ENCODE data around the gene USH2A.

The USH2A gene

DNA sequence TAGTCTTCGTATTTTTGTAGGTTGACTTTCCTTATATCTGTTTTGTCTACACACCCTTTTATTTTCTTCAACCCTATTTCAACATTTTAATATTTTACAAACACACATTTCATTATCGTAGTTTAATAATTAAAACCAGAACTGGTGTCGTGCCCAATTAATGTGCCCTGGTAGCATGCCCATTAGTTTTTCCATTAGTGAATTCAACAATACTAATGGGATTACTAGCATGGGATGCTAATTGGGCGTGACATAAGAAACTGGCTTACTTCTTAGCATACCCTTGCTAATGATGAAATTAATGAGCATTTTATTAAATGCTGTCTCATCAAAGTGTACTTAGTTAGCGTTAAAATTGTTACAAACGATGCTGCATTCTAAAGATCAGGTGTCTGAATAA, 332.7 kb downstream of the USH2A start:
- DNase-seq (ENCODE audit: low spot score), result no peak
- H3K9me3 Mint-ChIP-seq, result peaks cover 13% of the 10 kb centered on the region

DNA sequence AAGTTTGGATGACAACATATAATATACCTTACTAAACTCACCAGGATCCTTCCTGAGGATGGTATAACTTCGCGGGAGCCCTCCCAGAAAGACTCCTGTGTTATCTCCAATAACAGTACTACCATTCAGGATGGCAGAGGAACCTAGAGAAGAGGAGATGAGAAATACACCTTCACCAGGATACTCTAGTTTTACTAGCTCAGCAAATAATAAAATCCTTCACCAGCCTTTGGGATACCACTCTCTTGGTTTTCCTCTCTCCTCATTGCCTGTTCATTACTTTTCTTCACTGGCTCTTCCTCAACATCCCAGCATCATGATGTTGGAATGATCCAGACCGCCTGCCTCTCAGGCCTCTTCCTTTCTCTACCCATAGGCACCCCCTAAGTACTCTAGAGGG, 336.6 kb downstream of the USH2A start:
- Mint-ChIP-seq H3K27me3 (ENCODE audit: low read depth) (no peaks in the 10 kb centered on the region), H3K4me1 (ENCODE audit: low read depth) (no peaks in the 10 kb centered on the region)
- no peak for DNase-seq (ENCODE audit: low spot score)

More for the DNA sequence above, 332.7 kb downstream of the USH2A start:
- no peak overlapping the region for H3K4me3 Mint-ChIP-seq
- H3K4me1 Mint-ChIP-seq (ENCODE audit: low read depth), result no peaks in the 10 kb centered on the region
- no peaks in the 10 kb centered on the region for H3K27me3 Mint-ChIP-seq (ENCODE audit: low read depth)
- no peak overlapping the region for H3K27ac Mint-ChIP-seq
- H3K36me3 Mint-ChIP-seq (ENCODE audit: low read depth), result no peaks in the 10 kb centered on the region

DNA sequence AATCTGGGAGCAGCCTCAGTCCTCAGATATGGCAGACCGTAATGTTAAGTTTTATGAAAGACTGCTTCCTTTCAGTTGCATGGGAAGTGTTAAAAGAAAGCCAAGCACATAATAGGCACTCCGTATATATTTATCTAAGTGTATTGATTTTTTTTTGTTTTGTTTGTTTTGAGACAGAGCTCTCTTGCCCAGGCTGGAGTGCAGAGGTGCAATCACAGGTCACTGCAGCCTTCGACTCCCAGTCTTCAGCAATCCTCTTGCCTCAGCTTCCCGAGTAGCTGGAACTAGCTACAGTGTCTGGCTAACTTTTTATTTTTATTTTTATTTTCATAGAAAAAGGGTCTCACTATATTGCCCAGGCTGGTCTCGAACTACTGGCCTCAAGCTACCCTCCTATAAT, 341.8 kb downstream of the USH2A start:
- Mint-ChIP-seq H3K4me1 (ENCODE audit: low read depth) (no peaks in the 10 kb centered on the region), H3K27ac (no peak overlapping the region), H3K36me3 (ENCODE audit: low read depth) (no peaks in the 10 kb centered on the region), H3K4me3 (no peak overlapping the region), H3K9me3 (peaks cover 6% of the 10 kb centered on the region), H3K27me3 (ENCODE audit: low read depth) (no peaks in the 10 kb centered on the region)
- no peak for DNase-seq (ENCODE audit: low spot score)

More for the DNA sequence above, 336.6 kb downstream of the USH2A start:
- Mint-ChIP-seq H3K4me3 (no peak overlapping the region), H3K9me3 (peaks cover 3% of the 10 kb centered on the region), H3K27ac (no peak overlapping the region), H3K36me3 (ENCODE audit: low read depth) (no peaks in the 10 kb centered on the region)

DNA sequence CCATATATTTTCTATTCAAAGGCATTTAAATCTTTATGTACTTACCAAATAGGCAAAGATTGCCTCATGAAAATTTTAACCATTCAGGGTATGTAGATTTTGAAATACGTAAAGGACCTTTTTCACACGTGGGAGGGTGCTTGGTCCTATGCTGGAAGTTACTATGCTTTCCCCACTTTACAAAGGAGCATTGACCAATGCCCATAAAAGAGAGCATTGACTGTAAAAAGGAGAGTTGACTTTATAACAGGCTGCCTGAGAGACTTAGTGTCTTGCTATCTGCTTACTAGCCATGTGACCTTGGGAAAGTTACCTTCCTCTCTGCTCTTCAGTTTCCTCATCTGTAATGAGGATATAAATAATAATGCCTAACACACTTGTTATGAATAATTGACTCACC, 346.5 kb downstream of the USH2A start:
- Mint-ChIP-seq H3K36me3 (ENCODE audit: low read depth) (no peaks in the 10 kb centered on the region), H3K27ac (no peak overlapping the region), H3K4me3 (no peak overlapping the region), H3K27me3 (ENCODE audit: low read depth) (no peaks in the 10 kb centered on the region), H3K9me3 (peaks cover 3% of the 10 kb centered on the region), H3K4me1 (ENCODE audit: low read depth) (no peaks in the 10 kb centered on the region)
- no peak for DNase-seq (ENCODE audit: low spot score)

DNA sequence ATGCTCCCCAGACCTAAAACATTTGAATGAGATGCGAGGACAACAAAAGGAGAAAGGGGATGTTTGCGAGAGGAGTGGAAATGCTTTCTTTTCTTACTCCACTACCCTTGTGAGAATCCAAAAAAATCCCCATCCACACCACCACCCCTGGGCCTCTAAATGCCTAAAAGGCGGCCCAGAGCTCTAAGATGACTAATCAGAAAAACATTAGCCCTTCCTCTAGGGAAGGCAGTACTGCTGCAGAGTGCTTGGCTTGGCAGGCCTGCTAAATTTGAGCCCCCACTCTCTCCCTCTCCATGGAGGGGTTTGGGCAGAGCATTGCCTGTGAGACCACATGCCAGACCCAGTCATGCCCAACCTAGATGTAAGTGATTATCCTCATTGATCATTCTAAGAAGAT, 347.9 kb downstream of the USH2A start:
- H3K4me3 Mint-ChIP-seq, result no peak overlapping the region
- H3K27me3 Mint-ChIP-seq (ENCODE audit: low read depth), result no peaks in the 10 kb centered on the region
- H3K4me1 Mint-ChIP-seq (ENCODE audit: low read depth), result no peaks in the 10 kb centered on the region
- H3K9me3 Mint-ChIP-seq, result peaks cover 1% of the 10 kb centered on the region
- no peaks in the 10 kb centered on the region for H3K36me3 Mint-ChIP-seq (ENCODE audit: low read depth)
- no peak overlapping the region for H3K27ac Mint-ChIP-seq
- DNase-seq (ENCODE audit: low spot score), result no peak

DNA sequence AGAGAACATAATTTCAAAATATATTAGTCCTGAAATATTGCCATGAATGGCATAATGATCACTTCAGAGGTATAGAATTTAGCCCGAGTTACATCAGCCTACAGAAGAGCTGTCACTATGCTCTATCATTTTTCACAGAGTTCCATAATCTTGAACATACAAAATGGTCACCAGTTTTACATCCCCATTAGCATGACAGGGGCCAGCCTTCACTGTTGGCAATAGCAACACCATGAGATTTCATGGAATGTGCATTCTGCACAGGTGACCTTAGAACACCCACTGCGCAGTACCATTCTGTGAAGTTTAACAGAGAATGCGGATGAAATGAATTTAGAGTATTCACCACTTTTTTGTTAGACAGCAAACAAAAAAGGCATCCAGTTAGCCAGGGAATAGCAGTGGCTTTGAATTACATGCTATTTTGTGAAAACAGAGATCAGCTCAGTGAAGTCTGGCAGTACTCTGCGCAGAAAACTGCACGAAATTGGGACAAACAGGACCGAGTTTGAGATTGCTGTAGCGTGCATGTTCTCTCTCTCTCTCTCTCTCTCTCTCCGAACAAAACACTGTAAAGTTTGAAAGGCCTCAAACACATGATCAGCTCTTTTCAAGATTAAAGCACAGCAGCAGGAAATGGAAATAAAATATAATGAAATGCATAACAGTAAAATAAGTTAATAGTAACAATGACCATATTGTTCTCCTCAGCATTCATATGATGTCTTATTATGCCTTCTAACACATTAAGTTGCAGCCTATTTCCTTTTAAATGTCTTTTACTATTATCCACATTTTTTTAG, 349.3 kb downstream of the USH2A start:
- no peaks in the 10 kb centered on the region for H3K27me3 Mint-ChIP-seq (ENCODE audit: low read depth)
- H3K9me3 Mint-ChIP-seq, result no peaks in the 10 kb centered on the region
- H3K27ac Mint-ChIP-seq, result no peak overlapping the region
- H3K36me3 Mint-ChIP-seq (ENCODE audit: low read depth), result no peaks in the 10 kb centered on the region
- H3K4me3 Mint-ChIP-seq, result no peak overlapping the region
- no peak for DNase-seq (ENCODE audit: low spot score)
- H3K4me1 Mint-ChIP-seq (ENCODE audit: low read depth), result no peaks in the 10 kb centered on the region

DNA sequence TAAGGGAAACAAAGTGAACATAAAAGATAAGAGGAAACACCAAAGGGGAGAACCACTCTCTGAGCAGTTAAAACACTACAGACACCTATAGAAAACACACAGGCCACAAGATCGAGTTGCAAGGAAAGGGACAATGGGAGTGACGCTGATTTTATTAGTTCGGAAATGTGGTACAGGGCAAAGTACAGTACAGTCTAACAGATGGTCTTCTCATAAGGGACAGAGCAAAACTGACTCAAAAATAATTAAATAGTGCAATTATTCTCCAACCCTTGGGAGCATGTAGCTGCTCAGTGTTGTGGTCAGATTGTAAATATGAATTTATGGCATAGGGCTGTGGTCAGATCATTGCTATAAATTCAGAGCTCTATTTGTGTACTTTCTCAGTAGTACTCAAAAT, 352.0 kb downstream of the USH2A start:
- Mint-ChIP-seq H3K27me3 (ENCODE audit: low read depth) (no peaks in the 10 kb centered on the region), H3K4me3 (no peak overlapping the region), H3K27ac (no peak overlapping the region), H3K4me1 (ENCODE audit: low read depth) (no peaks in the 10 kb centered on the region), H3K9me3 (peaks cover 8% of the 10 kb centered on the region), H3K36me3 (ENCODE audit: low read depth) (no peaks in the 10 kb centered on the region)
- no peak for DNase-seq (ENCODE audit: low spot score)

DNA sequence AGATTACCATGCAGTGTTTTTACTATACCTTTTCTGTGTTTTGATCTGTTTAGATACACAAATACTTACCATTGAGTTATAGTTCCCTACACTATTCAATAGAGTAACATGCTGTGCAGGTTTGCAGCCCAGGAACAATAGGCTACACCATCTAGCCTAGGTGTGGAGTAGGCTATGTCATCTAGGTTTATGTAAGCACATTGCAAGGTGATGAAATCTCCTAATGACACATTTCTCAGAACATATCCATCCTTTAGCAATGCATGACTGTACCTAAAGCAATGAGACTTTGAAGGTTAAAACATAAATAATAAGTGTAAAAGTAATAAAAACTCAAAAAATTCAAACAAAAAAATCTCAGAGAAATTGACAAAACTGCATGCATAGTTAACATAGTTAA, 358.6 kb downstream of the USH2A start:
- Mint-ChIP-seq H3K27ac (no peak overlapping the region), H3K4me3 (no peak overlapping the region), H3K36me3 (ENCODE audit: low read depth) (no peaks in the 10 kb centered on the region), H3K9me3 (peaks cover 8% of the 10 kb centered on the region), H3K27me3 (ENCODE audit: low read depth) (no peaks in the 10 kb centered on the region), H3K4me1 (ENCODE audit: low read depth) (no peaks in the 10 kb centered on the region)
- DNase-seq (ENCODE audit: low spot score), result no peak

DNA sequence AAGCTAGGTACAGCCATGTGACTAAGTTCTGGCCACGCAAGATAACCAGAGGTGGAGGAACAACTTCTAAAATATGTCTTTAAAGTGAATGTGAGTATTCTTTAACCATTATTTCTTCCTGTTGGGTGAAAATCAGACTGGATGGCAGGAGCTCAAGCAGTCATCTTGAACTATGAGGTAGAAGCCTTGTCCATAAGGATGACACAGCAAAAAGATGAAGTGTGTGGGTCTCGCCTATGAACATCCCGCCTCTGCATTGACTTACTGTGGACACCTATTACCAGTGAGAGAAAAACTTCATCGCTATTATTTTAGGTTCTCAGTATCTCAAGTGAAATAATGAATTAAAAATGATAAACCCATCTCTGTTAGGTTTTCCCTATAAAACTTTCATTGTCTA, 365.3 kb downstream of the USH2A start:
- no peak for DNase-seq (ENCODE audit: low spot score)
- Mint-ChIP-seq H3K27me3 (ENCODE audit: low read depth) (no peaks in the 10 kb centered on the region), H3K4me3 (no peak overlapping the region), H3K27ac (no peak overlapping the region), H3K36me3 (ENCODE audit: low read depth) (no peaks in the 10 kb centered on the region), H3K9me3 (no peaks in the 10 kb centered on the region), H3K4me1 (ENCODE audit: low read depth) (no peaks in the 10 kb centered on the region)

DNA sequence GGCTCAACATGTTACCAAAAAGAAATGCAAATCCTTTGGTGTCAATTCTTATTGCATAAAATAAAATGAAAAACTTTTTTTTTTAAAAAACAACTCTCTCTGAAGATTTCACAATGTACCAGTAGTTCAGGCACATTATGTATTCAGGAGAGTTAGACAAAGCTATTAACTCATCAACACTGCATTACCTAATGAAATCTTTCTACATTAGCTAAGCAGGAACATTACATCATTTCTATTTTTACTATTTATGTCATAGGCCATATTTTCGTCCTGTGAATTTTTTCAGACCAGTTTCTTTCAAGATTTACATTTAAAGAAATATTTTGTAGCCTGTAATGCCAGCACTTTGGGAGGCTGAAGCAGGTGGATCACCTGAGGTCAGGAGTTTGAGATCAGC, 366.2 kb downstream of the USH2A start:
- Mint-ChIP-seq H3K27ac (no peak overlapping the region), H3K9me3 (no peaks in the 10 kb centered on the region), H3K4me3 (no peak overlapping the region), H3K36me3 (ENCODE audit: low read depth) (no peaks in the 10 kb centered on the region), H3K4me1 (ENCODE audit: low read depth) (no peaks in the 10 kb centered on the region), H3K27me3 (ENCODE audit: low read depth) (no peaks in the 10 kb centered on the region)
- no peak for DNase-seq (ENCODE audit: low spot score)

DNA sequence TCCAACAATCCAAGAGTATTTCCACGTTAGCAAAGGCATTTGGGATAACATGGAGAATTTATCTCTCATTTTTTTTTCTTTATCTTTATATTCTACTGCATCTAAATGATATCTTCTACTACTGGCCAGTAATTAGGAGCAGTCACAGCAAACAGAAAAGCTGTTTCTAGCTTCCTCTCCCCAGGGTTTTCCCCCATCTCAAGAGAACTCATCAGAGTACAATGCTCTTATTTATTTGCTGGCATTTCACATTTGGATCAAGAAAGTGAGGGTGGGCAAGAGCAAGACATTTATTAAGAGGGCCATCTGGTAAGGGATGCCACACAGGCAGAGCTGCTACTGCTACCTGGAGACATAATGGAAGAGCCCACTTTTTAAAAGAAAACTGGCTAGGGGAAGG, 368.2 kb downstream of the USH2A start:
- no peaks in the 10 kb centered on the region for H3K27me3 Mint-ChIP-seq (ENCODE audit: low read depth)

DNA sequence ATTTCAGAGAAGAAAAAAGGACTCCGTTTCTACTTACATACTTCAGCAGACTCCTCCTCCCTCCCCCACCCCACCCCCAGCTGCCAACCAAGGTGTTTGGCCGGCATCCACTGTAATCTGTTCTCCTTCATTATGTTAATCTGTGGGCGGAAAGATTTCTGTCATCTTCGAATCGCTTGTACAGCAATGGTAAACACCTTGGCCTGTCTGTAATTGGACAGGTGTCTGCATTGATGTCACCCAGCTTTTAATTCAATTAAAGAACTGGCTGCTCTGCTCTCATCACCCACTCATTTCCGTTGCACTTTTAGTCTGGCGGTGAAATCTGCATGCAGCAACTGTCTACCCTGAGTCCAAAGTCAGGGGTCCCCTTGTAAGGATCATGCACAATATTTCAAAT, 368.6 kb downstream of the USH2A start:
- H3K9me3 Mint-ChIP-seq, result peaks cover 10% of the 10 kb centered on the region
- no peak overlapping the region for H3K4me3 Mint-ChIP-seq

More for the DNA sequence above, 368.2 kb downstream of the USH2A start:
- no peaks in the 10 kb centered on the region for H3K4me1 Mint-ChIP-seq (ENCODE audit: low read depth)
- H3K27ac Mint-ChIP-seq, result no peak overlapping the region
- no peak for DNase-seq (ENCODE audit: low spot score)
- H3K4me3 Mint-ChIP-seq, result no peak overlapping the region
- H3K36me3 Mint-ChIP-seq (ENCODE audit: low read depth), result no peaks in the 10 kb centered on the region
- peaks cover 6% of the 10 kb centered on the region for H3K9me3 Mint-ChIP-seq

DNA sequence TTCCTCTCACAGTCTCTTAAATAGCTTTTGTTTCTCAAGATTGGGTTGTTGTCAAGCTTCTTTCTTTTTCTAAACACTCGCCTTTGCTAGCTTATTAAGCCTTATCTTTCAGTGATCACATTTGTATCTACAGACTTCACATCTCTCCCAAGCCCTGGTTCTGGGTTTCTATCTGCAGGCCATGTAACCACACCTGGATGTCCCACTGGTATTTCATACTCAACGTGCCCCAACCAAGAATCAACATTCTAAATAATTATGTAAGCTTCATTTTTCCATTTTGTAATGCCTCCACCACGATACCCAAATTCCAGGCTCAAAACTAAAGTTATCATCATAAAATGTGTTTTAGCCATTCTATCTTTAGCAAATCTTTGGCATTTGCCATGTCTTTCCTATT, 372.2 kb downstream of the USH2A start:
- H3K4me3 Mint-ChIP-seq, result no peak overlapping the region
- H3K4me1 Mint-ChIP-seq (ENCODE audit: low read depth), result no peaks in the 10 kb centered on the region
- H3K9me3 Mint-ChIP-seq, result peaks cover 11% of the 10 kb centered on the region
- H3K27me3 Mint-ChIP-seq (ENCODE audit: low read depth), result no peaks in the 10 kb centered on the region
- no peaks in the 10 kb centered on the region for H3K36me3 Mint-ChIP-seq (ENCODE audit: low read depth)
- no peak for DNase-seq (ENCODE audit: low spot score)
- no peak overlapping the region for H3K27ac Mint-ChIP-seq

More for the DNA sequence above, 368.6 kb downstream of the USH2A start:
- Mint-ChIP-seq H3K27ac (no peak overlapping the region), H3K36me3 (ENCODE audit: low read depth) (no peaks in the 10 kb centered on the region), H3K27me3 (ENCODE audit: low read depth) (no peaks in the 10 kb centered on the region), H3K4me1 (ENCODE audit: low read depth) (no peaks in the 10 kb centered on the region)
- DNase-seq (ENCODE audit: low spot score), result no peak

DNA sequence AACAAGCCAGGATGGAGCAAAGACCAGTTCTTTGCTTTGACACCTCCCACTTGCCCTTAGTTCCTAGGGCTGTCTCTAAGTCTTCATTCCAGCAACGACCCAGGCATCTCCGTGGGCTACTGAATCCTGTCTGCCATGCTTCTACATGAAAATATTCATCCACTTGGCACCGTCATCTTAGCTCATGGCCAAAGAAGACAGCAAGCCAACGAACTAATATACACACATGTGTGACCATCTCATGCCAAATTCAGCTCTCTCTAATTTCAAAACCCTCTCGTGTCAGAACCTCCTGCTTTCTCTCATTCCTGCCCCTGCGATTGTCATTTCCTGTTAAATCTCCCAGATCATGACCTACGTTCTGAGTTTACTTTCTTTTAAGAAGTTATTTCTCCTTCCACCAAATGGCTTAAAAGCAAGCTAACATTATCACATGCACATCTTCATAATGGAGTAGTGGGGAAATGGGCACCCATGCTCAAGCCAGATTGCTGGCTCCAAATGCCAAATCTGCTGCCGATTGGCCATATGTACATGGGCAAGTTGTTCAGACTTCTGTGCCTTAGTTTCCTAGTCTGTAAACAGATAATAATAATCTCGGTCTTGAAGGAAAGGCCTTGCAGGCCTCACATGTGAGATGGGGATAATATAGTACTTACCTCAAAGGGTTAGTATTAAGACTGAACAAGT, 373.4 kb downstream of the USH2A start:
- Mint-ChIP-seq H3K27ac (no peak overlapping the region), H3K27me3 (ENCODE audit: low read depth) (no peaks in the 10 kb centered on the region), H3K36me3 (ENCODE audit: low read depth) (no peaks in the 10 kb centered on the region), H3K4me3 (no peak overlapping the region), H3K4me1 (ENCODE audit: low read depth) (no peaks in the 10 kb centered on the region), H3K9me3 (peaks cover 11% of the 10 kb centered on the region)
- DNase-seq (ENCODE audit: low spot score), result no peak

All from T-helper 2 cell treated with Interferon-gamma antibody and Interleukin-4, amounts not matched to agents 5 μg/mL and 100 μg/mL, for 36 hours (primary cell).